Astrocyte (in vitro differentiated cells and primary cell): ENCODE data around the gene UBAC2. TPM values are rescaled to one million over a fixed set of nuclear protein-coding genes. Genes with fewer than 3 reads are reported as not detected.

ENCODE experiments used
- DNase-seq: peaks from one replicate; pipeline ENCODE4 v3.0.0-alpha.2; 2010; ENCODE audit warnings: low read depth
- FAIRE-seq: peaks from 2 replicates; lab custom pipeline; 2011; peaks lifted over from hg19 to GRCh38; lab: Jason Lieb, UNC
- H2AFZ ChIP-seq: 2 replicates; pipeline ENCODE4 v1.6.0; 2012; ENCODE audit warnings: low read depth, low read length, inconsistent platforms
- H3K27ac ChIP-seq: 2 replicates; pipeline ENCODE4 v1.5.1; 2011; ENCODE audit warnings: low read depth, low read length, inconsistent platforms
- H3K27me3 ChIP-seq: 2 replicates; pipeline ENCODE4 v1.6.0; 2011; ENCODE audit warnings: low read length, inconsistent platforms; ENCODE audit not compliant: insufficient read depth
- H3K36me3 ChIP-seq: 2 replicates; pipeline ENCODE4 v1.5.1; 2011; ENCODE audit warnings: low read length, inconsistent platforms; ENCODE audit not compliant: insufficient read depth
- H3K4me1 ChIP-seq: 2 replicates; pipeline ENCODE4 v1.5.1; 2011; ENCODE audit warnings: low read length, inconsistent platforms; ENCODE audit not compliant: insufficient read depth
- H3K4me2 ChIP-seq: 2 replicates; pipeline ENCODE4 v1.6.0; 2012; ENCODE audit warnings: low read length, inconsistent platforms
- H3K4me3 ChIP-seq: 2 replicates; pipeline ENCODE4 v1.5.1; 2011; ENCODE audit warnings: low read depth, mild to moderate bottlenecking, low read length, inconsistent platforms; ENCODE audit not compliant: insufficient read depth
- H3K79me2 ChIP-seq: 2 replicates; pipeline ENCODE4 v1.6.0; 2012; ENCODE audit warnings: mild to moderate bottlenecking, low read length, inconsistent platforms; ENCODE audit not compliant: insufficient read depth
- H3K9ac ChIP-seq: 2 replicates; pipeline ENCODE4 v1.6.0; 2012; ENCODE audit warnings: mild to moderate bottlenecking, low read length, inconsistent platforms
- H3K9me3 ChIP-seq: 2 replicates; pipeline ENCODE4 v1.5.1; 2012; ENCODE audit warnings: low read depth, mild to moderate bottlenecking, low read length, inconsistent platforms; ENCODE audit not compliant: insufficient read depth
- H4K20me1 ChIP-seq: 2 replicates; pipeline ENCODE4 v1.6.0; 2012; ENCODE audit warnings: low read length, inconsistent platforms; ENCODE audit not compliant: insufficient read depth
- H3K27ac Mint-ChIP-seq: one replicate; pipeline ENCODE4 v1.8.0; 2021; ENCODE audit warnings: mild to moderate bottlenecking, mixed read lengths; ENCODE audit not compliant: unreplicated experiment
- H3K27me3 Mint-ChIP-seq: one replicate; pipeline ENCODE4 v1.8.0; 2021; ENCODE audit warnings: low read depth, mixed read lengths; ENCODE audit not compliant: unreplicated experiment
- H3K36me3 Mint-ChIP-seq: one replicate; pipeline ENCODE4 v1.8.0; 2021; ENCODE audit warnings: low read depth, mixed read lengths; ENCODE audit not compliant: unreplicated experiment
- H3K4me1 Mint-ChIP-seq: one replicate; pipeline ENCODE4 v1.8.0; 2021; ENCODE audit warnings: low read depth, mixed read lengths; ENCODE audit not compliant: unreplicated experiment
- H3K4me3 Mint-ChIP-seq: one replicate; pipeline ENCODE4 v1.8.0; 2021; ENCODE audit warnings: mild to moderate bottlenecking, moderate library complexity, mixed read lengths; ENCODE audit not compliant: unreplicated experiment
- H3K9me3 Mint-ChIP-seq: one replicate; pipeline ENCODE4 v1.8.0; 2021; ENCODE audit warnings: mild to moderate bottlenecking, mixed read lengths; ENCODE audit not compliant: unreplicated experiment
- CTCF ChIP-seq: IDR thresholded peaks from 2 replicates; pipeline ENCODE4 v1.5.1; 2011; ENCODE audit warnings: low read depth, mild to moderate bottlenecking, inconsistent platforms, low read length, moderate library complexity; ENCODE audit not compliant: insufficient read depth
- EZH2 ChIP-seq: IDR thresholded peaks from 2 replicates; pipeline ENCODE4 v1.6.1; 2012; ENCODE audit warnings: mild to moderate bottlenecking, low read length, inconsistent platforms; ENCODE audit not compliant: insufficient read depth
- total RNA-seq: library from RNA; stranded (reverse); gene quantifications from 2 replicates; pipeline ENCODE4 v1.2.1, GENCODE V29; 2021

Gene UBAC2
- total RNA-seq, 1 donor from 2014 or later, result 61.0 TPM

GRCh38 chr13:99398071-99398470, 197.4 kb downstream of the UBAC2 start:
- Histone ChIP-seq H3K4me2 (no peak overlapping the region), H3K9ac (no peak overlapping the region), H3K27ac (no peak overlapping the region), H3K79me2 (no peaks in the 10 kb centered on the region), H3K9me3 (no peaks in the 10 kb centered on the region), H3K4me1 (no peaks in the 10 kb centered on the region), H3K36me3 (no peaks in the 10 kb centered on the region), H4K20me1 (no peaks in the 10 kb centered on the region), H2AFZ (no peak overlapping the region), H3K27me3 (no peaks in the 10 kb centered on the region), H3K4me3 (no peak overlapping the region)
- TF ChIP-seq CTCF, result no peak
- no peak for TF ChIP-seq EZH2
- Mint-ChIP-seq H3K27me3 (peaks cover 34% of the 10 kb centered on the region), H3K36me3 (peaks cover 2% of the 10 kb centered on the region), H3K4me1 (no peaks in the 10 kb centered on the region), H3K27ac (no peak overlapping the region), H3K9me3 (peaks cover 10% of the 10 kb centered on the region), H3K4me3 (no peak overlapping the region)
- FAIRE-seq (no peak), DNase-seq (no peak)

- H3K4me1 Mint-ChIP-seq, result no peaks in the 10 kb centered on the region
- Histone ChIP-seq H3K79me2 (no peaks in the 10 kb centered on the region), H3K9me3 (no peaks in the 10 kb centered on the region), H2AFZ (no peak overlapping the region), H3K4me1 (no peaks in the 10 kb centered on the region), H3K9ac (no peak overlapping the region), H4K20me1 (no peaks in the 10 kb centered on the region), H3K36me3 (no peaks in the 10 kb centered on the region), H3K4me3 (no peak overlapping the region), H3K27me3 (no peaks in the 10 kb centered on the region), H3K4me2 (no peak overlapping the region), H3K27ac (no peak overlapping the region)
- H3K36me3 Mint-ChIP-seq, result peaks cover 2% of the 10 kb centered on the region
- H3K27ac Mint-ChIP-seq, result no peak overlapping the region
- DNase-seq, result no peak
- no peak overlapping the region for H3K4me3 Mint-ChIP-seq
- H3K27me3 Mint-ChIP-seq, result peaks cover 36% of the 10 kb centered on the region
- no peak for FAIRE-seq
- H3K9me3 Mint-ChIP-seq, result peaks cover 11% of the 10 kb centered on the region
- TF ChIP-seq CTCF (no peak), EZH2 (no peak)
Measured at GRCh38 chr13:99398916-99399622, 198.4 kb downstream of the UBAC2 start.

GRCh38 chr13:99399623-99399974, 198.9 kb downstream of the UBAC2 start:
- H3K4me3 ChIP-seq, result no peak overlapping the region

More at GRCh38 chr13:99399623-99399974, 198.9 kb downstream of the UBAC2 start:
- no peak overlapping the region for H3K4me3 Mint-ChIP-seq
- Histone ChIP-seq H3K27ac (no peak overlapping the region), H3K4me1 (no peaks in the 10 kb centered on the region), H4K20me1 (no peaks in the 10 kb centered on the region), H3K4me2 (no peak overlapping the region), H3K27me3 (peaks cover 2% of the 10 kb centered on the region), H3K9me3 (no peaks in the 10 kb centered on the region), H3K79me2 (no peaks in the 10 kb centered on the region), H3K9ac (no peak overlapping the region), H2AFZ (no peak overlapping the region), H3K36me3 (no peaks in the 10 kb centered on the region)
- TF ChIP-seq EZH2, result no peak
- TF ChIP-seq CTCF, result no peak
- H3K36me3 Mint-ChIP-seq, result peaks cover 2% of the 10 kb centered on the region
- H3K27ac Mint-ChIP-seq, result no peak overlapping the region
- no peak for FAIRE-seq
- peaks cover 35% of the 10 kb centered on the region for H3K27me3 Mint-ChIP-seq
- no peak for DNase-seq
- peaks cover 12% of the 10 kb centered on the region for H3K9me3 Mint-ChIP-seq
- H3K4me1 Mint-ChIP-seq, result no peaks in the 10 kb centered on the region
